Measurements from ENCODE around the gene NCAM1.
A peak's percentile ranks its signal among the peaks of the same experiment; 100 is the strongest.

NCAM1 gene

GRCh38 chr11:113213549-113213948 lies 252.3 kb downstream of the NCAM1 start:
- no peak for DNase-seq

- no peak for DNase-seq
Observed at GRCh38 chr11:113222241-113222640, 261.0 kb downstream of the NCAM1 start.

- DNase-seq: no peak
Observed at GRCh38 chr11:113234888-113235287, 273.7 kb downstream of the NCAM1 start.

DNA sequence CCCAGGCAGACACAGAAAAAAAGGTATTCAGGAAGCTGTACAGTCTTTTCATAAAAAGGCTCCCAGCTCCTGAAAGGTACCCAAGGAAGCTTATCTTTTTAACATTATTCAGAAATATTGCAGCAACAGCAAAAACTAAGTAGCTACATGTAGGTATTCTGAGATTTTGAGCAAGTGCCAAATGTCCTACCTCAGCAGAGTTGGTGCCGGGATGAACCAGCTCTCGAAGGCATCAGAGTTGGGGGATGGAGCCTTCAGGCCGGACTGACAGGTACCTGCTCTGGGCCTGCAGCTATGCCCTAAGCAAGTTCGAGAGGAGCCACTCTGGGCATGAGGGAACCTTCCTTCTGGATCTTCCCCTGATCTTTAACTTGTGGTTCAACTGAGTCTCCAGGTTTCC lies 276.0 kb downstream of the NCAM1 start:
- no peak for DNase-seq

GRCh38 chr11:113238721-113239120 lies 277.5 kb downstream of the NCAM1 start:
- no peak for DNase-seq

DNA sequence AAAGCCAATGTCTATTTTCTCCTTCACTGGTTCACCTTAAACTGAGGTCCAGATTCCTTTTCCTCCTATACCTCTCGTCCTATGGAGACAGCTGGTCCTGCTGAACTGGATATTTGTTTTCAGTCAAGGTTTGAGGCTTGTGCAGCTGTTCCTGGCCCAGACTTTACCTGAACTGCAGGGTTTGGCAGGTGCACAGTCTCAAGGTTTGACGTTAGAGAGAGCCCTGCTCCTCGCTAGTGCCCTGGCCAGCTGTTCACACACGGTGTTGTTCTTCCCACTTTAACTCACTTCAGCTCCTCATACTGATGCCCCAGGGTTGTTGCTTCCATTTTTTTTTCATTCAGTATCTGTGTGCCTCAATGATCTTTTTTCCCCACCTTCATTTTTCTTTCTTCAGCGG lies 279.2 kb downstream of the NCAM1 start:
- DNase-seq: no peak

GRCh38 chr11:113240790-113241635 lies 279.8 kb downstream of the NCAM1 start:
- DNase-seq: no peak

- DNase-seq: no peak
Observed at GRCh38 chr11:113241636-113242054, 280.4 kb downstream of the NCAM1 start.

DNA sequence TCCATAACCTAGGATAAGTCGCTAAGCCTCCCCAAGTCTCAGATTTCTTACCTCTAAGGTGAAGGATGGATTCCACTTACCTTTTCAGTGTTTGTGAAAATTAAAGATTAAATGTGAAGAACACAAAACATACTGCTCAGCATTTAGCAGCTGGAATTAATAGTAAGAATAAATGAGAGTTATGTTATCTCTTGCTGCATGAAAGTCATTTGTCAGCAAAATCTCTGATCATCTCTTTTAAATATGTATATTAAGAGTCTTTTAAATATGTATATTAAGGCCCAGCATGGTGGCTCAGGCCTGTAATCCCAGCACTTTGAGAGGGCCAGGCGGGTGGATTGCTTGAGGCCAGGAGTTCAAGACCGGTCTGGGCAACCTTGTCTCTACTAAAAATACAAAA lies 280.8 kb downstream of the NCAM1 start:
- no peak for DNase-seq

DNA sequence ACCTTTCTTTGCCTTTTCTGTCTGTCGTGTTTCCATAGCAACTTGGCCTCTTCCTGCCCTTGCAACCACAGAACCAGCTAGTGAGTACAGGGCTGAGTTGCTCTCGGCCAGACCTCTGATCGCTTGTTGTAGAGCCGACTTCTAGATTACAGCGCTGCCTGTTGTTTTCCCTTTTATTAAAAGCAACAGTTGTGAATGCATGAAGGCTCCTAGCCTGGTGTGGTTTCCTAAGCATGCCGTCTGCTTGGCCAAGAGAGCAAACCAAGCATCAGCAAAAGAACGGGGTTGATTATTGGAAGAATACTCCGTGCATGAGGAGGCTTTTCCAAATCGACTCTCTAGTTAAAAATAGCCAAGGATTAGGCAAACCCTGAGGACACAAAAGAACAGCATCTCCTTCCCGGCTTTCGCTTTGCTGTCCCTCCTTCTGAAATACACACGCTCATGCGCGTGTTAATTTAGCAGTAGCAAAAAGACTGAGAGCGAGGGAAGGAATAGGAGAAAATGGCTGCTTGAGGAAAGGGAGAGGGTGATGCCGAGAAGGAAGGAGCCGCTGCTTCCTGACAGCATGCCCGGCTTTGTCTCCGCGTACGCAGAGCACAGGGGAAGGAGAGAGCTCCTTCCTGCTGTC lies 281.7 kb downstream of the NCAM1 start:
- DNase-seq: peak; percentile 38

DNA sequence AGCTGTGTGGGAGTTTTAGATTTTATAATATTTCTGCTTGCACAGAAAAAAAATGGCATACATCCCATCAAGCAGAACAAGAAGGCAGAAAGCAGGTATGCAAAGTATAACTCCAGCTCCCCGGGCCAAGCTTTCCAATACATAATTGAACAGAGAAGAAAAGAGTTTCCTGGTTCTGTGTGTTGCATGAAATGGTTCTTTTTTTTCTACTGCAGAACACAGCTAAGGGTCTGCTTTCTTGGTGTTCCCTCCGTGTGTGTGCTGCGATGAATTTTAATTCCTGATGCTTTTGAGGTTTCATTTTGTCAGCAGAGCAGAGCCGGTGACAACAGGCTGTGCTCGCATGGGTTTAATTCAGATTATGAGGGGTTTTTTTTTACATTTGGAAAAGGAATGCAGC lies 282.5 kb downstream of the NCAM1 start:
- no peak for DNase-seq

- no peak for DNase-seq
Observed at GRCh38 chr11:113245216-113245615, 284.0 kb downstream of the NCAM1 start.

GRCh38 chr11:113247221-113247620 lies 286.0 kb downstream of the NCAM1 start:
- DNase-seq: no peak

DNA sequence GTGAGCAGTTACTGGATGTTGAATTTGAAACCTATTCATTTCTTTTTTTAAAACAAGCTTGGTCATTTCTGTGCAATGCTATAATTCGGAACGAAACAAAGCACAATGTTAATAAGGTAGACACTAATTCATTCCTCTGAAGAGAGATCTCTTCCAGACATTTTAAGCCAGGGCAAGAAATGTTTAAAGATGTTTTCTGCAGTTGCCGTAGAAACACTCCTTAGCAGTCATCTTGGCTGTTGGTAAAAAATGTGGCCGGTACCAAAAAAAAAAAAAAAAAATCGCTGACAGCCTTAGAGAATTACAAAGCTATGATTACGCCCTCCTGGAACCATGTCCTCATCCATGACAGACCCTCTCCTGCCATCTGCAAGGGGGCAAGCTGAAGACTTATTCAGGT lies 286.7 kb downstream of the NCAM1 start:
- DNase-seq: no peak

GRCh38 chr11:113248702-113249490 lies 287.7 kb downstream of the NCAM1 start:
- DNase-seq: no peak

- peak; percentile 26 for DNase-seq
Observed at GRCh38 chr11:113249491-113249763, 288.2 kb downstream of the NCAM1 start.

- no peak for DNase-seq
Observed at GRCh38 chr11:113249786-113250185, 288.6 kb downstream of the NCAM1 start.

- DNase-seq: no peak
Observed at GRCh38 chr11:113251281-113251680, 290.1 kb downstream of the NCAM1 start.

DNA sequence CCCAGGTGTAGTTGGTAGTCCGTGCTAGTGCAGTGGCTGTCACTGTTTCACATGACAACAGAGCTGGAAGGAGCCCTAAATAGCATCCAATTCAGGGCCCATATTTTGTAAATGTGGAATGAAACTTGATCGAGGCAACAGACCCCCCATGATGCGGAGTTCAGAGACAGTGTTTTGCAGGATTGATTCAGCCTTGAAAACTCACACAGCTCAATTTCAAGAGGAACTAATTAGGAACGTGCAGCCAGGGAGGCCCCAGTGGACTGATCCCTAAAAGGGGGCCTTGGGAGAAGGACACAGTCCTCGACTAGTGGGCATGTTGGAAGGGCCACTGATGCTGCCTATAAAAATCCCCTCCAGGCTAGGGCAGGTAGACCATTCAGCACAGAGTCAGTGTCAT lies 292.2 kb downstream of the NCAM1 start:
- no peak for DNase-seq

DNA sequence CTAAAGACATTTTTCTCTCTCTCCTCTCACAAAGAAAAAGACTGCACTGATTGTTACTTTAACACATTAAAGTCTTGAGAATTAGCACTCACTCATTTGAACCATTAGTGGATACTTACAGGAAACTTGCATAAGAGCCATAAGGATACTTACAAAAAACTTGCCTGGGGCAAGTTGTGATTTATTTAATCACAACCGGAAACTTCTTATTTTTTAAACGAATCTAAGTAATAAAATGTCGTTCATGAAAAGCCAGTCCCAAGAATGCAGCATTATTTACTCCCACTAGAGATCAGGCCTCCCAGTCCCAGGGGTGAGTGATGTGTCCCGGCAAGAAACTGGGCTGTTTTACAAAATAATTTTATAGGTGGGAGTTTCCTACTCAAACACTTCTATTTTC lies 293.9 kb downstream of the NCAM1 start:
- no peak for DNase-seq

DNA sequence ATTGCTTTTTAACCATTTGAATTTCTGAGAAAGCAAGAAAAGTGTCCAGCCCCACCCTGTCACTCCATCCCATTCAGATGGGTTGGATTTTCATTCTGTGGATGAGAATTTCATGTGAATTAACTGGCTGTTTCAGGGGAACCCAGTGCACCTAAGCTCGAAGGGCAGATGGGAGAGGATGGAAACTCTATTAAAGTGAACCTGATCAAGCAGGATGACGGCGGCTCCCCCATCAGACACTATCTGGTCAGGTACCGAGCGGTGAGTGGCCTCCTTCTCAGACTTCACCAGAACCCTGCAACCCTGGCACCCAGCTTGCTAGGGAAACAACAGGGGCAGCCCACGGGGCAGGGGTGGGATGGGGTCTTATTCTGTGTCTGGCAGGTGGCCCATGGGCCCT lies 294.5 kb downstream of the NCAM1 start:
- DNase-seq: no peak

- DNase-seq: no peak
Observed at GRCh38 chr11:113256431-113257202, 295.4 kb downstream of the NCAM1 start.

DNA sequence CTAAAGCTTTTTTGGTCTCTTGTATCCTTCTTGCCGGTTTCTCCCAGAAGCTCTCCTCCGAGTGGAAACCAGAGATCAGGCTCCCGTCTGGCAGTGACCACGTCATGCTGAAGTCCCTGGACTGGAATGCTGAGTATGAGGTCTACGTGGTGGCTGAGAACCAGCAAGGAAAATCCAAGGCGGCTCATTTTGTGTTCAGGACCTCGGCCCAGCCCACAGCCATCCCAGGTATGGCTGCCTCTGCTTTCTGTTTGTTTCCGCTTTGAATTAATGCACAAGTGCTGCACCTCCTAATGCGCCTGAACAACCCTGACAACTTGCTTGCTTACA lies 298.8 kb downstream of the NCAM1 start:
- no peak for DNase-seq
